ENCODE measurements around the gene SLC66A3. TPM values are rescaled to one million over a fixed set of nuclear protein-coding genes. Genes with fewer than 3 reads are reported as not detected.

The SLC66A3 gene
- total RNA-seq, 2 donors from 2014 or later, result 53.6 to 124 TPM

- Histone ChIP-seq H3K27me3 (replicated peaks; ENCODE audit: insufficient read depth) (no peaks in the 10 kb centered on the region), H3K9me3 (no peaks in the 10 kb centered on the region), H3K4me1 (ENCODE audit: control insufficient read depth in 1 of 2, low read depth in 2 of 2) (peaks cover 0 to 3% of the 10 kb centered on the region in 2 donors), H3K36me3 (peaks cover 22% of the 10 kb centered on the region), H3K27ac (no peak overlapping the region), H3K4me3 (no peak overlapping the region)
- ATAC-seq (ENCODE audit: insufficient number of reproducible peaks, low FRiP score, low read depth) (no peak), DNase-seq (ENCODE audit: low spot score) (no peak)
- no peak for TF ChIP-seq CTCF (IDR thresholded peaks at IDR 0.05)
Measured at GRCh38 chr2:11201969-11202368, 46.7 kb downstream of the SLC66A3 start.

- Histone ChIP-seq H3K4me1 (ENCODE audit: control insufficient read depth in 1 of 2, low read depth in 2 of 2) (peaks cover 0 to 3% of the 10 kb centered on the region in 2 donors), H3K36me3 (peaks cover 17% of the 10 kb centered on the region), H3K27ac (no peak overlapping the region), H3K4me3 (no peak overlapping the region), H3K27me3 (replicated peaks; ENCODE audit: insufficient read depth) (no peaks in the 10 kb centered on the region), H3K9me3 (no peaks in the 10 kb centered on the region)
- no peak for TF ChIP-seq CTCF (IDR thresholded peaks at IDR 0.05)
- no peak for DNase-seq (ENCODE audit: low spot score)
- no peak for ATAC-seq (ENCODE audit: insufficient number of reproducible peaks, low FRiP score, low read depth)
Measured at GRCh38 chr2:11203480-11203879, 48.2 kb downstream of the SLC66A3 start.

- Histone ChIP-seq H3K27me3 (replicated peaks; ENCODE audit: insufficient read depth) (no peaks in the 10 kb centered on the region), H3K9me3 (no peaks in the 10 kb centered on the region), H3K4me1 (ENCODE audit: control insufficient read depth in 1 of 2, low read depth in 2 of 2) (peaks cover 0 to 3% of the 10 kb centered on the region in 2 donors), H3K4me3 (no peak overlapping the region), H3K27ac (no peak overlapping the region), H3K36me3 (peaks cover 5% of the 10 kb centered on the region)
- DNase-seq (ENCODE audit: low spot score), result no peak
- ATAC-seq (ENCODE audit: insufficient number of reproducible peaks, low FRiP score, low read depth), result no peak
- no peak for TF ChIP-seq CTCF (IDR thresholded peaks at IDR 0.05)
Measured at GRCh38 chr2:11208083-11208482, 52.8 kb downstream of the SLC66A3 start.

- Histone ChIP-seq H3K36me3 (peaks cover 19% of the 10 kb centered on the region), H3K4me3 (no peak overlapping the region), H3K27ac (no peak overlapping the region), H3K4me1 (ENCODE audit: control insufficient read depth in 1 of 2, low read depth in 2 of 2) (no peaks in the 10 kb centered on the region), H3K9me3 (no peaks in the 10 kb centered on the region), H3K27me3 (replicated peaks; ENCODE audit: insufficient read depth) (no peaks in the 10 kb centered on the region)
- no peak for DNase-seq (ENCODE audit: low spot score)
- ATAC-seq (ENCODE audit: insufficient number of reproducible peaks, low FRiP score, low read depth), result no peak
- TF ChIP-seq CTCF (IDR thresholded peaks at IDR 0.05), result no peak
Measured at GRCh38 chr2:11212645-11213044, 57.4 kb downstream of the SLC66A3 start.

- Histone ChIP-seq H3K36me3 (peaks cover 19% of the 10 kb centered on the region), H3K27ac (no peak overlapping the region), H3K27me3 (replicated peaks; ENCODE audit: insufficient read depth) (no peaks in the 10 kb centered on the region), H3K9me3 (no peaks in the 10 kb centered on the region), H3K4me1 (ENCODE audit: control insufficient read depth in 1 of 2, low read depth in 2 of 2) (no peaks in the 10 kb centered on the region), H3K4me3 (no peak overlapping the region)
- no peak for DNase-seq (ENCODE audit: low spot score)
- ATAC-seq (ENCODE audit: insufficient number of reproducible peaks, low FRiP score, low read depth), result no peak
- no peak for TF ChIP-seq CTCF (IDR thresholded peaks at IDR 0.05)
Measured at GRCh38 chr2:11213090-11213638, 57.9 kb downstream of the SLC66A3 start.

Measured in thoracic aorta (tissue), 2 donors.